Measurements from ENCODE around the gene PTCH2.
A peak's percentile ranks its signal among the peaks of the same experiment; 100 is the strongest.

Gene PTCH2

GRCh38 chr1:44842862-44843655, at the start of gene PTCH2:
TSS of gene PTCH2 (minus strand) at chr1:44843253. CDS start at chr1:44842932, 321 bp downstream.
- no peak for DNase-seq (ENCODE audit: low read depth, low spot score)
- H3K27ac ChIP-seq = no peak within 1 kb of the TSS

- DNase-seq (ENCODE audit: low read depth, low spot score) = no peak
Observed at GRCh38 chr1:44890007-44890406, 47.0 kb upstream of the PTCH2 start.

GRCh38 chr1:44885406-44885805, 42.4 kb upstream of the PTCH2 start:
- no peak overlapping the region for H3K27ac ChIP-seq
- DNase-seq (ENCODE audit: low read depth, low spot score) = no peak

More at GRCh38 chr1:44890007-44890406, 47.0 kb upstream of the PTCH2 start:
- no peak overlapping the region for H3K27ac ChIP-seq

GRCh38 chr1:44884746-44885145, 41.7 kb upstream of the PTCH2 start:
- DNase-seq (ENCODE audit: low read depth, low spot score) = no peak
- no peak overlapping the region for H3K27ac ChIP-seq

- H3K27ac ChIP-seq = peak overlapping the region; percentile 37
- peak; percentile 82 for DNase-seq (ENCODE audit: low read depth, low spot score)
Observed at GRCh38 chr1:44881011-44881632, 38.1 kb upstream of the PTCH2 start.

GRCh38 chr1:44874155-44874554, 31.1 kb upstream of the PTCH2 start:
- DNase-seq (ENCODE audit: low read depth, low spot score) = no peak
- H3K27ac ChIP-seq = no peak overlapping the region

- H3K27ac ChIP-seq = no peak overlapping the region
- no peak for DNase-seq (ENCODE audit: low read depth, low spot score)
Observed at GRCh38 chr1:44870096-44870495, 27.0 kb upstream of the PTCH2 start.

GRCh38 chr1:44867801-44868200, 24.7 kb upstream of the PTCH2 start:
- no peak overlapping the region for H3K27ac ChIP-seq
- DNase-seq (ENCODE audit: low read depth, low spot score) = no peak

GRCh38 chr1:44862829-44863401, 19.9 kb upstream of the PTCH2 start:
- DNase-seq (ENCODE audit: low read depth, low spot score) = no peak

GRCh38 chr1:44860891-44861425, 17.9 kb upstream of the PTCH2 start:
- no peak overlapping the region for H3K27ac ChIP-seq
- no peak for DNase-seq (ENCODE audit: low read depth, low spot score)

More at GRCh38 chr1:44862829-44863401, 19.9 kb upstream of the PTCH2 start:
- no peak overlapping the region for H3K27ac ChIP-seq

GRCh38 chr1:44860331-44860730, 17.3 kb upstream of the PTCH2 start:
- H3K27ac ChIP-seq = no peak overlapping the region
- DNase-seq (ENCODE audit: low read depth, low spot score) = no peak

- H3K27ac ChIP-seq = no peak overlapping the region
- no peak for DNase-seq (ENCODE audit: low read depth, low spot score)
Observed at GRCh38 chr1:44857446-44857845, 14.4 kb upstream of the PTCH2 start.

GRCh38 chr1:44855742-44856141, 12.7 kb upstream of the PTCH2 start:
- no peak overlapping the region for H3K27ac ChIP-seq
- no peak for DNase-seq (ENCODE audit: low read depth, low spot score)

- no peak overlapping the region for H3K27ac ChIP-seq
- DNase-seq (ENCODE audit: low read depth, low spot score) = no peak
Observed at GRCh38 chr1:44854970-44855369, 11.9 kb upstream of the PTCH2 start.

- no peak overlapping the region for H3K27ac ChIP-seq
Observed at GRCh38 chr1:44853201-44853600, 10.1 kb upstream of the PTCH2 start.

GRCh38 chr1:44851308-44851707, 8.3 kb upstream of the PTCH2 start:
- DNase-seq (ENCODE audit: low read depth, low spot score) = no peak
- no peak overlapping the region for H3K27ac ChIP-seq

More at GRCh38 chr1:44853201-44853600, 10.1 kb upstream of the PTCH2 start:
- no peak for DNase-seq (ENCODE audit: low read depth, low spot score)

GRCh38 chr1:44849575-44850132, 6.6 kb upstream of the PTCH2 start:
- H3K27ac ChIP-seq = no peak overlapping the region
- no peak for DNase-seq (ENCODE audit: low read depth, low spot score)

GRCh38 chr1:44848456-44849181, 5.6 kb upstream of the PTCH2 start:
- H3K27ac ChIP-seq = no peak overlapping the region
- no peak for DNase-seq (ENCODE audit: low read depth, low spot score)

- H3K27ac ChIP-seq = no peak overlapping the region
- no peak for DNase-seq (ENCODE audit: low read depth, low spot score)
Observed at GRCh38 chr1:44847845-44848244, 4.8 kb upstream of the PTCH2 start.

- no peak for DNase-seq (ENCODE audit: low read depth, low spot score)
- H3K27ac ChIP-seq = no peak overlapping the region
Observed at GRCh38 chr1:44846985-44847384, 3.9 kb upstream of the PTCH2 start.
